ENCODE results near the gene CATSPERE.
A peak's percentile ranks its signal among the peaks of the same experiment; 100 is the strongest.
"Not testable (repeated sequence)": the region's sequence is repeated elsewhere in the genome, so short reads cannot be mapped to it uniquely, and the experiment has no call there.

CATSPERE gene

DNA sequence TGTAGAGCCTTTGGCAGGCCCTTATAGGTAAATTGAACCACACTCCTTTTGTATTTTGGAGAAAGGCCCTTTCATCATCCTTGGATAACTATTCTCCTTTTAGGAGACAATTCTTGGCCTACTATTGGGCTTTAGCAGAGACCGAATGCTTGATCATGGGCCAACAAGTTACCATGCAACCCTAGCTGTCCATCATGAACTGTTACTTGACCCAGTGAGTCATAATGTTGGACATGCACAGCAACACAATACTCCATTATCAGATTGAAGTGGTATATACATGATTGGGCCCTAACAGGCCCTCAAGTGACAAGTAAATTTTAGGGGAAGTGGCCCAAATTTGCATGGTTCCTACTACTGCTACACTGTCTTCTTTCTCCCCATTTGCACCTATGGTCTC, 84.4 kb downstream of the CATSPERE start:
- no peak for DNase-seq (ENCODE audit: low spot score)

DNA sequence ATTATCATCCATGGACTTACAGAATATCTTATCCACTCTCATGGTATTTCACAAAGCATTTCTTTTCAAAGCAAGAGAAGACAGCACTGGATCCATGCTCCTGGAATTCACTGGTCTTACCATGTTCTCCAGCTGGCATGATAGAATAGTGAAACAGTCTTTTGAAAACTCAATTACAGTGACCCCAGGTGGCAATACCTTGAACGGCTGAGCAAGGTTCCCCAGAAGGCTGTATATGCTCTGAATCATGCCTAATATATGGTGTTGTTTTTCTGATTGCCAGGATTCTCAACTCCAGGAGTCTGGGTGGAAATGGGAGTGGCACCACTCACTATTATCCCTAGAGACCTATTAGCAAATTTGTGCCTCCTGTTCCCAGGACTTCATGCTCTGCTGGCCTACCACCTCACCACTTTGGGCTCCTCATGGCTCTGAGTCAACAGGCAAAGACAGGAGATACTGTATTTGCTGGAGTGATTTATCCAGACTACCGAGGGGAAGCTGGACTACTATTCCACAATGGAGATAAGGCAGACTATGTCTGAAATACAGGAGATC, 87.6 kb downstream of the CATSPERE start:
- DNase-seq (ENCODE audit: low spot score), result no peak

DNA sequence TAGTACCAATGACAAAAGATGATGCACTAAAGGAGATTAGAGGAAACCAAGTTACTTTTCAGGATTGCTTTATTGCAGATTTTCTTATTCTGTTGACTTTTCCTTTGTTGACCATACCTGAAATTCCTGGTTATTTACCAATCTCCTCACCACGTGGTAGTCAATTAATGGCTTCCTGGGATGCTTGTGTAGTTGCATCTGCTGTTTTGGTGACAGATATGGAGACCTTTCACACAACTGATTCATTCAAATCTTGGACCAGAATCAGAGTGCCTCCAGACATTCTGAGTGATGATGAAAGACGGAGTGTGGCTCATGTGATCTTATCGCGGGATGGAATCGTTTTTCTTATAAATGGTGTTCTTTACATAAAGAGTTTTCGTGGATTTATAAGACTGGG, 91.3 kb downstream of the CATSPERE start:
- no peak for DNase-seq (ENCODE audit: low spot score)

DNA sequence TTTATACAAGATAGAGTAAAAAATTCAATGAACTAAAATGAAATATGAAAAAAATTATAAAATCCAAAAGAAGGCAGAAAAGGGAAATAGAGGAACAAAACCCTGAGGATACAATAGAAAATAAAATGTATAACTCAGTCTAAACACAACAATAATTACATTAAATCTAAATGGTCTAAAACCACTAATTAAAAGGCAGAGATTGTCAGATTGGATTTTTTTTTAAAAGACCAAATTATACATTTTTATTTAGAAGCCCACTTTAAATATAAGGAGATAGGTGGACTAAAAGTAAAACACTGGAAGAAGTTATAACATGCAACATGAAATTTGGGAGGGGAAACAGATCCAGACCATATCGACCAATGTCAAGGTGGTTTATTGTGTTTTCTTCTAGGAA, 95.2 kb downstream of the CATSPERE start:
- DNase-seq (ENCODE audit: low spot score), result no peak

DNA sequence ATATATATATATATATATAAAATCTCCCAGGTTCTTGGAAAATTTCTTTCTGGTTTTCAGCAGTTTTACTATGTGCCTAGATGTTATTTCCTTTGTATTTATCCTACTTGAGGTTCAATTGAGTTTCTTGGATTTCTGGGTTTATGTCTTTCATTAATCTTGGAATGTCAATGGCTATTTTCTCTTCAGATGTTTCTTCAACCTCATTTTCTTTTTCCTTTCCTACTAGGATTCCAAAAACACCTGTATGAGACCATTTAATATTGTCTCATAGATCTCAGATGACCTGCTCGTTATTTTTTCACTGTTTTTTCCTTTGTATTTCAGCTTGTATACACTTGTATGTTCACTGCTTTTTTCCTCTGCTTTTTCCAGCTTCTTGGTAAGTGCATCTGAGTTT, 96.5 kb downstream of the CATSPERE start:
- DNase-seq (ENCODE audit: low spot score), result no peak

DNA sequence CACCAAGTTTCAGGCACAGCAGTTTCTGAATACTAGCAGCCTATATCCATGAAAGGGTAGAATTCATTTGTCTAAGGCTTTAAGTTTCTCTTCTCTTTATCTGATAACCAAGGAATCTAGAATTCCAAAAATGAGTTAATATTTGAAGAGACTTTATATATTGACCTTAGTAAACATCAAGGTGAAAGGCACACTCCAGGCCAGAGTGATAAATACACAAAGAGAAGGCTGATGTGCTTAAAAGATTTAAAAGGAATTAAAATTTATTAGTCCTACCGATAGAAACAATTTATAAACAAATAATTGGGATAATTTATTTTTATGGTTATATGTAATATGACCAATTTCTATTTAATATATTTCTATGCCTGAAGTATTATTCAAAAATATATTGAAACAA, 98.5 kb downstream of the CATSPERE start:
- DNase-seq (ENCODE audit: low spot score), result no peak

DNA sequence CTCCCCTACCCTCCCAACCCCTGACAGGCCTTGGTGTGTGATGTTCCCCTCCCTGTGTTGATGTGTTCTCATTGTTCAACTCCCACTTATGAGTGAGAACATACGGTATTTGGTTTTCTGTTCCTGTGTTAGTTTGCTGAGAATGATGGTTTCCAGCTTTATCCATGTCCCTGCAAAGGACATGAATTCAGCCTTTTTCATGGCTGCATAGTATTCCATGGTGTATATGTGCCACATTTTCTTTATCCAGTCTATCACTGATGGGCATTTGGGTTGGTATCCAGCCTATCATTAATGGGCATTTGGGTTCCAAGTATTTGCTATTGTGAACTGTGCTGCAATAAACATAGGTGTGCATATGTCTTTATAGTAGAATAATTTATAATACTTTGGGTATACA, 101.8 kb downstream of the CATSPERE start:
- DNase-seq (ENCODE audit: low spot score), result not testable (repeated sequence)

DNA sequence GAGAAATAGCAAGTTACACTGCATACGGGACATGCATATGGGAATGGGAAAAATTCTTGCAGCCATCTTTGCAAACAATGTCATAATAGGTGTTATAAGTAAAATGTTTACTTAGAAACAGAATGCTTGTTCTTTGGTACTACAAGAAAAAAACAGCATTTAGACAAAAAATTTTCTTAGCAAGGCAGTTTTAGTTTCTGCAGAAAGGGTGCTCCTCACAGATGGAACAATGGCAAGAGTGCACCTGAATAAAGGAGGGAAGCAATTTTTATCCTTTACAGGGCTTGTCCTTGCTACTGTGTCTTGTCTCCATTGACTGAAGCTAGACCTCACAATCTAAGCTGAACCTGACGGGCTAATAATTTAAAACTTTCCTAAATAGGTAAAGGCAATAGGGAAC, 112.7 kb downstream of the CATSPERE start:
- DNase-seq (ENCODE audit: low spot score), result no peak

DNA sequence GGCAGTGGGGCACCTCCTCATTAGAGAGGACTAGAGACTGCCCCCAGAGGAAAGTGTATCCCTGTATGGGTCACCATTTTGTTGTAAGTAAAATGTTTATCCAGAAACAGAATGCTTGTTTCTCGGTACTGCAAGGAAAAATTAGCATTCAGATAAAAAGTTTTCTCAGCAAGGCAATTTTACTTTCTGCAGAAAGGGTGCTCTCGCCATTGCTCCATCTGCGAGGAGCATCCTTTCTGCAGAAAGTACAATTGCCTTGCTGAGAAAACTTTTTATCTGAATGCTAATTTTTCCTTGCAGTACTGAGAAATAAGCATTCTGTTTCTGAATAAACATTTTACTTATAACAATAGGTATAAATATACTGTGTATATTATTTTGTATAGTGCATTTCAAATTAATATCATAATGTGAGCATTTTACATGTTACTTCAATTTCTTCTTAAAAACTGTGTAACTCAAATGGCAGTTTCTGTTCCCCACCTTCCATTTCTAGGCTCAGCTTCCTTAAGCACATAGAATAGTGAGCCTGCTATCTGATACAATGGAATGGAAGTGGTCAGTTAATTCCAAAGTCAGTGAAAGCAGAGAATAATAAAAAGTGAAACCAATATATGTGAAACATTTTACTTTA, 115.3 kb downstream of the CATSPERE start:
- no peak for DNase-seq (ENCODE audit: low spot score)

DNA sequence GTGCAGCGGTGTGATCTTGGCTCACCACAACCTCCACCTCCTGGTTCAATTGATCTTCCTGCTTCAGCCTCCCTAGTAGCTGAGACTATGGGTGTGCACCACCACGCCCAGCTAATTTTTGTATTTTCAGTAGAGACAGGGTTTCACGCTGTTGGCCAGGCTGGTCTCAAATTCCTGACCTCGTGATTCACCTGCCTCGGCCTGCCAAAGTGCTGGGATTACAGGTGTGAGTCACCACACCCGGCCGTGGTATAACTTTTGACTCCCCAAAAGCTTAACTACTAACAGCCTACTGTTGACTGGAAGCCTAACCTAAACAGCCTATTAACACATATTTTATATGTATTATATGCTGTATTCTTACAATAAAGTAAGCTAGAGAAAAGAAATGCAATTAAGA, 117.1 kb downstream of the CATSPERE start:
- peak; percentile 2 for DNase-seq (ENCODE audit: low spot score)

DNA sequence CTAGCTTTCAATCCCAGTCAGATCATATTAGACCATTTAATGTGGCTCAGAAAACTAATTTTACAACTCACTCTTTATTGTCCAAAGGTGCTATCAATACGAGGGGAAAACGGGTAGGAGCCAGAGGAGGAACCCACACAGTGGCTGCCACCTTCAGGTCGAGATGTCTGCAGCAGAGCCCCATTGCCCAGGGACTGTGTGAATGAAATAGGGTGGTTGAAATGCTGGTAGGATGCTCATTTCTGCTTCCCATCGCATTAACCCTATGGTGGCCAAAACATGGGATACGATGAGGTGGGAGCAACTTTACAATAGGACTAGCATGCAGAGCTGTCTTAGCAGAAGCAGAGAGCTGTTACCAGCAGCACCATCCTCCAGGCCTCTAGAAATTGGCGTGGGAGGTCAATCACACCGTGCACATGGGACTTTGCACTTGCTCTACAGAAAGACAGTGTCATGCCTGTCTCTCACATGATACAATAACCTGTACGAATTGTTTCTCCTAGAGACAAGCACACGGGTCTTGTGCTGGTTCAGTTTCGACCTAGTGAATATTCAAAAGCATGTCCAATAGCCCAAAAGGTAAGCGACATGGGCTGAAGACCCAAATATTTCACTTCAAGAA, 122.4 kb downstream of the CATSPERE start:
- DNase-seq (ENCODE audit: low spot score), result no peak

DNA sequence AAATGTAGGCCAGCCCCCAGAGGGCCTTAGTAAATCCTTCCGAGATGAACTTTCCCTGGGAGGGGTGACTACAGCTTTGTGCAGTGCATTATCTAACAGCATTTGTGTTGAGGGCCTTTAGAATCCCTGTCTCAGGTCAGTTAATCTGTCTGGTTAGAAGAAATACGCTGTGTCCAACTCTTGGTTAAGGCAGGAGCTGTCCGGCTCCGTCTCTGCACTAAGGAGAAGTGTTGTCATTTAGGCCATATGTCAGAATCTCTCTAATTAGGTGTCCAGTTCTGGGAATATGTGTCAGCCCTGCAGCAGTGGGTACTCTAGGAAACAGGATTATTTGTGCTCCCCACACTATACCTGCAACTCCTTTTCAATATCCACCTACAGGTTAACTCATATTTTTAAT, 124.8 kb downstream of the CATSPERE start:
- no peak for DNase-seq (ENCODE audit: low spot score)

DNA sequence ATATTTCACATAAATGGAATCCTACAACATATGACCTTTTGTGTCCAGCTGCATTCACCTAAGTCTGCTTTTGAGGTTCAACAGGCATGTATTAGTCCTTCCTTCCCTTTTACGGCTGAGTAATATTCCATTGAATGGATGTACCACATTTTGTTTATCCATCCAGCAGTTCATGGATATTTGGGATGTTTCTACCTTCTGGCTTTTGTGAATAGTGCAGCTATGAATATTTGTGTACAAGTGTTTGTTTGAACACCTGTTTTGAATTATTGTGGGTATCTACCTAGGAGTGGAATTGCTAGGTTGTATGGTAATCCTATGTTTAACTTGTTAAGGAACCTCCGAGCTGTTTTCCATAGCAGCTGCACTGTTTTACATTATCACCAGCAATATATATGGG, 129.6 kb downstream of the CATSPERE start:
- no peak for DNase-seq (ENCODE audit: low spot score)

DNA sequence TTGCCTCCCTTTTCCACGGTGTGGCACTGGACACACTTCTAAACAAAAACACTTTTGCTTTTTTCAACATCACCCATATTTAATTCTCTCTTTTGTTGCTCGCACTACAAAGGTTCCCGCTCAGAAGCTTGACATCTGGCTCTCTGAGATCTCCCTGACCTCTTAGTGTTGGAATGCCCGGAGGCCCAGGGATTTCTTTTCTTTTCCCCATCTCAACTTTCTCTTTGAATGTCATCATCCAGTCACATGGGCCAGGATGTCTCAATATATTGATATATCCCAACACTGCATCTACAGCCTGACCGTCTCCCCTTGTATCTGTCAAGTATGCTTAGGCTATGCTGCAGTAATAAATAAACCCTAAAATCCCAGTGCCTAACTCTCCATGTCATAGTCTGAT, 137.5 kb downstream of the CATSPERE start:
- no peak for DNase-seq (ENCODE audit: low spot score)

DNA sequence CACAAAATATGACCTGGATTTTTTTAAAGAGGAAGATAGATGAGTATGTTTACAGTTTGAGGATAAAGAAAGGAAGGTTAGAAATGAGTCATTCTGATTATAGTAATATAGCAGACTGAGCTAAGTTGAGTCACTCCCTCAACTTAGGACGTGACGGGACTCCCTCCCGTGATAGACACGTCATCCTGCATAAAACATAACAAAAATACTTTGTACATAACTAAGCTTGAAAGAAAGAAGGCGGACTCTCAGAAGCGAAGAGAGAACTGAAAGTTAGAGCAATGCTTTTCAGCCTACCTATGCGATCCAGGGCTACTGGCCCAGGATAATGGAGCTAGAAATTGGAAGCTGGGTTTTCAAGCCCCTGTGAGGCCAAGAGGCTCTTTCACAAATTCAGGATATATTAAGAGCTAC, 138.9 kb downstream of the CATSPERE start:
- DNase-seq (ENCODE audit: low spot score), result peak; percentile 67

DNA sequence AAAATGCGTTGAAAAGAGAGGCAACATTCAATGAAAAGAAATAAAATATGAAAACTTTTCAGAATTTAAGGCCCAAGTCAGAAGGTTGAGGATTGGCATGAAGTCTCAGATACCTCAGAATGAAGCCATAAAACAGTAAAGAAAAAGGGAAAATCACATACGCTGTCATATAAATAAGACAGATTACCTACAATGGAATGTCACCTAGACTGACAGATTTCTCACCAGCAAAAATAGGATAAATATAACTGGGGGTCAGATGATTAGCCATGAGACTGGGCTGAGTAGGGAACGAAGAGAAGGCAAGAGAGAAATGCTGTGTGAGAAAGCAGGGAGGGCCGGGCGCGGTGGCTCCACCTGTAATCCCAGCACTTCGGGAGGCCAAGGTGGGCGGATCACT, 140.3 kb downstream of the CATSPERE start:
- DNase-seq (ENCODE audit: low spot score), result no peak

DNA sequence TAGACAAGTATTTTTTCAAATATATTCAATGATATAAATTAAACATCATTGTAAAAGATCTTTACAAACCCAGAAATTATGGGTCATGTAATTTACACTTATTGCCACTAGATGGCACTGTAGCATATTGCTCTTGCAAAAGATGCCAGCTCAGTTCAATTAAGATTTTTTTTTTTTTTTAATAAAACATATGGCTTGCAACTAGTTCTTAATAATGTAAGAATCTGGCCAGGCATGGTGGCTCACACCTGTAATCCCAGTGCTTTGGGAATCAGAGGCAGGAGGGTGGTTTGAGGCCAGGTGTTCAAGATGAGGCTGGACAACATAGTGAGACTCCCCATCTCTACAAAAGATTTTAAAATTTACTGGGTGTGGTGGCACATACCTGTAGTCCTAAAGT, 142.4 kb downstream of the CATSPERE start:
- peak; percentile 37 for DNase-seq (ENCODE audit: low spot score)

DNA sequence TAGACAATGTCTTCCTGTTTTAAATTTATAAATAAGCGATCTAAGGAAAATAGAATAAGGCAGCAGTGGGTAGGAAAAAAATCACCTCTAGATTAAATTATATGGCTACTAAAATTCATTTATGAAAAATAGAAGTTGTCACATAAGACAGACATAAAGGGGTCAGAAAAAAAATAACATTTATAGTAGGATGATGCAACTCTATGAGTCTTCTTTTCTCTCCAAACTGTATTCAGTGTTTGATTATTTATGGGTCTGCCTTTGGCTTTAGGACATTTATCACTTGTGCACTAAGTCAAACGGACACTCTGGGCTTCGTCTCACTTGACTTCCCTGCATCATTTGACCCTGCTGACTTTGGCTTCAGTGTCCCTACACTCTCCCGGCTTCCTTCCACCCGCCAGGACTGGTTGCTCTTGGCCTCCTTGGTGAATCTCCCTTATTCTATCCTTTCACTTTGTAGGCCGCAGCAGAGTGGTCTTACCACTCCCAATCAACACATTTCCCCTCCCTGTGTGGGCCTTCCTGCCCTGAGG, 144.8 kb downstream of the CATSPERE start:
- no peak for DNase-seq (ENCODE audit: low spot score)

DNA sequence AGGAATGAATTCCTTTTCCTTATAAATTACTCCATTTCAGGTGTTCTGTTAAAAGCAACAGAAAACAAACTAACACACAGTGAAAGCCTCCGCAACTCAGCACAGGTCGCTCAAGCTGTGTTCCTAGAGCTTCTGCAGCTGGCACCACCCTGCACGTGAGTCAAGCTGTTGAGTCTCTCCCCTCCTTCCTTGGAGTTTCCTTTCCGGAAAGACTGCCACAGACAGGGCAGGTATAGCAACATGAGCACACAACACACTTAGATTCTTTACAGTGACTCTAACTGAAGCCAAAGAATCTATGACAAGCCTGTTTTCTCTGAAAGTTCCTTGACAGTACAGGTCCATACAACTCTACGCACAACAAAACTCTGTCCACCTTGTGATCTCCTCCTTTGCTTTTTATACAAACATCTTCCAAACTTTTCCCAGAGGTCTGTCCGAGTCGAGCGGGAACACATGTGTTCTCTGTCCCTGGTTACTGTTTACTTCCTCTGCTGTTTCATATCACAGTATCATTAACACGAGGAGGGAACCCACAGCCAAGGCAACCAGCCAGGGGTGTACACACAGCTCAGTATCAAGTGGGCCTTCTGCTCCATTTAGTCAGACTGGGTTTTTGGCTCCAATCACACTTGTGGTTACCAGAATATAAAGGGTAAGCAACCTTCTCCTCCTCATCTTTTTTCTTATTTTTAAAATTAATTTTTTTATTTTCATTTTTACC, 153.2 kb downstream of the CATSPERE start:
- DNase-seq (ENCODE audit: low spot score), result peak; percentile 26

DNA sequence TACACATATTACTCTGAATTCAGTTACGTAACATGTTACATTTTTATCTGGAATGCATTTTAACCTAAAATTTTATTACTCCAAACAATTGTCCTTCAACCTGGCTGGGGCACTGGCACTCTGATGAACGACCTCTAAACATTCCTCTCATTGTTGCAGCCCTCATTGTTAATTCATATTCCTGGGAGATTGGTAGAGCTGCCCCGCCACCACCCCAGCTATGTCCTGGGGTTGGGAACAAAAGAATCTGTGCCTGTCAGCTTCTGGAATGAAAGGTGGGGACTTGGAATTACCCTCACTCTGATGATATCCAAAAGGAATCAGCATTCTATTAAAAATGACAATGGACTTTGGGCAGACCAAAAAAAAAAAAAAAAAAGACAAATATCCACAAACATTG, 153.8 kb downstream of the CATSPERE start:
- DNase-seq (ENCODE audit: low spot score), result no peak

DNA sequence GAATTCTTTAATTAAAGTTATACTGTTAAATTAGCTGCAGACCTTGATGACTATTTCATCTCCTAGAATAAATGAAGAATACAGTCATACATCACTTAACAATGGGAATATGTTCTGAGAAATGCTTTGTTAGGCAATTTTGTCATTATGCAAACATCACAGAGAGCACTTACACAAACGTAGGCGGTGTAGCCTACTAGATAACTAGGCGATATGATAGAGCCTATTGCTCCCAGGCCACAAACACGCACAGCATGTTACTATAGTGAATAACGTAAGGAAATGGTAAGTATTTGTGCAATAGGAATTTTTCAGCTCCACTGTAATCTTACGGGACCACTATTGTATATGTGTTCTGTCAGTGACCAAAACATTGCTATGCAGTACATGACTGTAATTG, 154.2 kb downstream of the CATSPERE start:
- no peak for DNase-seq (ENCODE audit: low spot score)

DNA sequence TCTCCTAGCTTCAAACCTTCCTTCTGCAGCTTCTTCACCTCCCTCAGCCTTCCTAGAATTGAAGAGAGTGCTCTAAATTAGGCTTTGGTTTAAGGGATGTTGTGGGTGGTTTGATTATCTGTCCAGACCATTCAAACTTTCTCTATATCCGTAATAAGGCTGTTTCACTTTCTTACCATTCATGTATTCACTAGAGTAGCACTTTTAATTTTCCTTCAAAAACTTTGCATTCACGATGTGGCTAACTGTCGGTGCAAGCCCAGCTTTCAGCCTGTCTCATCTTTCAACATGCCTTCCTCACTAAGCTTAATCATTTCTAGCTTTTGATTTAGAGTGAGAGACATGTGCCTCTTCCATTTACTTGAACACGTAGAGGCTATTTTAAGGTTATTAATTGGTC, 165.6 kb downstream of the CATSPERE start:
- DNase-seq (ENCODE audit: low spot score), result no peak

DNA sequence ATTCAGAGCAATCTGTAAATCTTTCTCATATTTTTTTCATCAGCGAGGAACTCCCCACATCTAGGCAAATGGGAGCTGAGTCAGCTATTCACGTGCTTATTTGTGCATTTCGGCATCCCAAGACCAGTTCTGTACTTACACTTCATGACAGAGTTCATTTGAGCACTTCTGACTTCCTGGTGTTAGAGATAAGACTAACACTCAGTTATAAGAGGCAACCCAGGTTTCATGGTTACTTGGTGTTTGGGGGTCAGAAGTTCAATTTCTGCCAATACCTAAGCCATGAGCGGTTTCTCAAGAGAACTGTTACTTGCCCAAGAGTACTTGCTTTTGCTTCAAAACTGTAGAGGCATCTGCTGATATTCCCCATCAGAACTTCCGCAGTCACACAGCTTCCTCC, 167.7 kb downstream of the CATSPERE start:
- no peak for DNase-seq (ENCODE audit: low spot score)

Measured in kidney tubule cell (primary cell).